ENCODE data around the gene OST4. TPM values are rescaled to one million over a fixed set of nuclear protein-coding genes. Genes with fewer than 3 reads are reported as not detected.

Gene OST4
- total and polyA plus RNA-seq, 2 donors from 2014 or later: 260 to 718 TPM

DNA sequence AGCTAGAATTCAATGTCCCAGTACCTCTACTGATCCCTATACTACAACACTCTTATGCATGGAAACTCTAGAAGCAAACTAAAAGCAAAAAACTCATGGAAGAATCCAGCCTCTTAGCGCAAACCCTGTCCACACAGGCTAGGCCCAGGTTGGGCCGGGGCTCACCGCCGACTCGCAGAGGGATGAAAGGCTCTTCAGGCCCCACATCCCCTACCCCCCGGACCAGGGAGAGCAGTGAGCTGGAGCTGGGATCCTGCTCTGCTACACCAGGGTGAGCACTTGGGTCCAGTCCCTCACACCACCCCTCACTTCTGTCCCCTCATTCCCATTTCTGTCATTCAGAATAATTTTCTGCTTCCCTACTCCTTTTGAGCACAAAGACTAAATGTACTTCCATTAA, 2.0 kb downstream of the OST4 start:
- Histone ChIP-seq H3K27me3 (ENCODE audit: control insufficient read depth, insufficient read depth, low read length) (no peaks in the 10 kb centered on the region), H3K4me3 (ENCODE audit: low read length in 3 of 3) (no peak overlapping the region), H3K27ac (ENCODE audit: low read depth in 2 of 2, low read length in 2 of 2) (no peak overlapping the region), H3K9ac (ENCODE audit: low read length in 3 of 3) (no peak overlapping the region), H3K36me3 (ENCODE audit: control insufficient read depth in 2 of 3, insufficient read depth in 3 of 3, low read length in 3 of 3) (peaks cover 0 to 20% (median 8%) of the 10 kb centered on the region in 3 donors), H3K9me3 (ENCODE audit: control insufficient read depth in 2 of 3, insufficient read depth in 1 of 3, low read length in 3 of 3) (no peaks in the 10 kb centered on the region), H3K4me1 (ENCODE audit: control insufficient read depth in 2 of 3, insufficient read depth in 2 of 3, low read depth in 1 of 3, low read length in 3 of 3) (peaks cover 0 to 22% (median 14%) of the 10 kb centered on the region in 3 donors)
- TF ChIP-seq, protein P1, sequence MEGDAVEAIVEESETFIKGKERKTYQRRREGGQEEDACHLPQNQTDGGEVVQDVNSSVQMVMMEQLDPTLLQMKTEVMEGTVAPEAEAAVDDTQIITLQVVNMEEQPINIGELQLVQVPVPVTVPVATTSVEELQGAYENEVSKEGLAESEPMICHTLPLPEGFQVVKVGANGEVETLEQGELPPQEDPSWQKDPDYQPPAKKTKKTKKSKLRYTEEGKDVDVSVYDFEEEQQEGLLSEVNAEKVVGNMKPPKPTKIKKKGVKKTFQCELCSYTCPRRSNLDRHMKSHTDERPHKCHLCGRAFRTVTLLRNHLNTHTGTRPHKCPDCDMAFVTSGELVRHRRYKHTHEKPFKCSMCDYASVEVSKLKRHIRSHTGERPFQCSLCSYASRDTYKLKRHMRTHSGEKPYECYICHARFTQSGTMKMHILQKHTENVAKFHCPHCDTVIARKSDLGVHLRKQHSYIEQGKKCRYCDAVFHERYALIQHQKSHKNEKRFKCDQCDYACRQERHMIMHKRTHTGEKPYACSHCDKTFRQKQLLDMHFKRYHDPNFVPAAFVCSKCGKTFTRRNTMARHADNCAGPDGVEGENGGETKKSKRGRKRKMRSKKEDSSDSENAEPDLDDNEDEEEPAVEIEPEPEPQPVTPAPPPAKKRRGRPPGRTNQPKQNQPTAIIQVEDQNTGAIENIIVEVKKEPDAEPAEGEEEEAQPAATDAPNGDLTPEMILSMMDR (IDR thresholded peaks at IDR 0.05; ENCODE audit: borderline replicate concordance, extremely low read depth, insufficient read depth): no peak
- FAIRE-seq (no peak), DNase-seq (no peak)
- intact Hi-C loops (cut with DNase I): no loop called here

DNA sequence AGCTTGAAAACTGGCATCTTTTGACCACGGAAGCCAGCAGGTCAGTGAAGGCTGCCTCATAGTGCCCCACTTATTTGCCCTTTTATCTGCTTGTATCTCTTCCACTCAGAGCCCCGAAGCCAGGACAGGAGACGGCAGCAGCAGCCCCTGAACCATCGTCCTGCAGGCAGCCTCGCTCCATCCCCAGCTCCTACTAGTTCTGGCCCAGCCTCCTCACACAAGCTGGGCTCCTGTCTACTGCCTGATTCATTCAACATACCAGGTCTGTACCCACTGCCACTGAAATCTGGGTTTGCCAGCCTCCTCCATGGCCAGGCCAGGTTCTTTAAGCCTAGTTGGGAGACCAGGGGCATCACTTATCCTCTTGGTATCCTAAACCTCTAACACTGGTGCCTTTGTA, 4.1 kb downstream of the OST4 start:
- FAIRE-seq (no peak), DNase-seq (no peak)
- no peaks in the 10 kb centered on the region for H3K9me3 ChIP-seq (ENCODE audit: control insufficient read depth in 2 of 3, insufficient read depth in 1 of 3, low read length in 3 of 3)
- intact Hi-C loops (cut with DNase I): no loop called here
- H3K27ac ChIP-seq (ENCODE audit: low read depth in 2 of 2, low read length in 2 of 2): no peak overlapping the region
- H3K9ac ChIP-seq (ENCODE audit: low read length in 3 of 3): no peak overlapping the region
- TF ChIP-seq, protein P1 (IDR thresholded peaks at IDR 0.05; ENCODE audit: borderline replicate concordance, extremely low read depth, insufficient read depth): no peak
- peaks cover 0 to 20% (median 8%) of the 10 kb centered on the region in 3 donors for H3K36me3 ChIP-seq (ENCODE audit: control insufficient read depth in 2 of 3, insufficient read depth in 3 of 3, low read length in 3 of 3)
- H3K4me1 ChIP-seq (ENCODE audit: control insufficient read depth in 2 of 3, insufficient read depth in 2 of 3, low read depth in 1 of 3, low read length in 3 of 3): peaks cover 0 to 21% (median 14%) of the 10 kb centered on the region in 3 donors
- no peak overlapping the region for H3K4me3 ChIP-seq (ENCODE audit: low read length in 3 of 3)
- H3K27me3 ChIP-seq (ENCODE audit: control insufficient read depth, insufficient read depth, low read length): no peaks in the 10 kb centered on the region

DNA sequence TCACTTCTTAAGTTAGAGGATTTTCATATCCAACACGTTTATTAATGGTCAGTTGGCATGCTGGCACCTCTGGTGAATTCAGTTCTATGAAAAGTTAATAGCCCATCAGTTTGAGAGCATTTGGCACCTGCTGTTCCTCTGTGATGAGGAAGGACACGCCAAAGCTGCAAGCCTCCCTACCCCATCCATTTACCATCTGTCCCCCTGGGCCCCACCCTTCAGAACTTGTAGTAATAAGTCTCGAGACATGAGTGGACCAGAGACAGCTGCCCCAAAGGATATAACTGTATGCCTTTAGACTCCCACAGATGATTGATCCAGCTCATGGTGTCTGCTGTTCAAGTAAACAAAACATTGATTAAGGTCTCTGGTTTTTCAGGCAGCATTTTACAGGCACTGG, 6.3 kb downstream of the OST4 start:
- Histone ChIP-seq H3K4me3 (ENCODE audit: low read length in 3 of 3) (no peak overlapping the region), H3K4me1 (ENCODE audit: control insufficient read depth in 2 of 3, insufficient read depth in 2 of 3, low read depth in 1 of 3, low read length in 3 of 3) (peaks cover 0 to 14% (median 7%) of the 10 kb centered on the region in 3 donors), H3K9me3 (ENCODE audit: control insufficient read depth in 2 of 3, insufficient read depth in 1 of 3, low read length in 3 of 3) (no peaks in the 10 kb centered on the region), H3K27me3 (ENCODE audit: control insufficient read depth, insufficient read depth, low read length) (no peaks in the 10 kb centered on the region), H3K36me3 (ENCODE audit: control insufficient read depth in 2 of 3, insufficient read depth in 3 of 3, low read length in 3 of 3) (peaks cover 0 to 20% (median 8%) of the 10 kb centered on the region in 3 donors), H3K9ac (ENCODE audit: low read length in 3 of 3) (no peak overlapping the region), H3K27ac (ENCODE audit: low read depth in 2 of 2, low read length in 2 of 2) (no peak overlapping the region)
- FAIRE-seq (no peak), DNase-seq (no peak)
- TF ChIP-seq, protein P1 (IDR thresholded peaks at IDR 0.05; ENCODE audit: borderline replicate concordance, extremely low read depth, insufficient read depth): no peak
- intact Hi-C loops (cut with DNase I): no loop called here

DNA sequence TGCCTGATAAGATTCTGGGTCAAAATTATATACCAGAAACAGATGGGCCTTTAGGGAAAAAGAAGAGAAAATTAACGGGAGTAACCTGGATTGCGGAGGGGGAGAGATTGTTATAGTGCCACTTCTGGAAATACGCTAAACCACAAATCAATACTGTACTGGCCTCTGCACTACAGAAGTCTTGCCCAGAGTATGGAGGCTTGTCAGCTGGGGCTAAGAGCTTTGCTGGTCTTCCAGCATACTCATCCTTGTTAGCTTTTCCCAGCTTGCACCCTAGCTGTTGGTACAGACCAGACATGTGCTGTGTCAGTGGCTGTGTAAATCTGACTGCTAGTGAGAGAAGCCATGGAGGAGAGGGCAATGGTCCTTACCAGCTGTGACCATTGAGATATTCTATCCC, 11.1 kb downstream of the OST4 start:
- Histone ChIP-seq H3K4me3 (ENCODE audit: low read length in 3 of 3) (no peak overlapping the region), H3K36me3 (ENCODE audit: control insufficient read depth in 2 of 3, insufficient read depth in 3 of 3, low read length in 3 of 3) (peaks cover 3 to 17% (median 8%) of the 10 kb centered on the region in 3 donors), H3K27ac (ENCODE audit: low read depth in 2 of 2, low read length in 2 of 2) (no peak overlapping the region), H3K4me1 (ENCODE audit: control insufficient read depth in 2 of 3, insufficient read depth in 2 of 3, low read depth in 1 of 3, low read length in 3 of 3) (no peaks in the 10 kb centered on the region), H3K27me3 (ENCODE audit: control insufficient read depth, insufficient read depth, low read length) (no peaks in the 10 kb centered on the region), H3K9ac (ENCODE audit: low read length in 3 of 3) (no peak overlapping the region), H3K9me3 (ENCODE audit: control insufficient read depth in 2 of 3, insufficient read depth in 1 of 3, low read length in 3 of 3) (no peaks in the 10 kb centered on the region)
- intact Hi-C loops (cut with DNase I): no loop called here
- TF ChIP-seq, protein P1 (IDR thresholded peaks at IDR 0.05; ENCODE audit: borderline replicate concordance, extremely low read depth, insufficient read depth): no peak
- DNase-seq (no peak), FAIRE-seq (no peak)

Measured in kidney (tissue), 14 donors.